Measurements from ENCODE around the gene OPRM1. TPM values are rescaled to one million over a fixed set of nuclear protein-coding genes. Genes with fewer than 3 reads are reported as not detected.
A peak's percentile ranks its signal among the peaks of the same experiment; 100 is the strongest.

Gene OPRM1
- total RNA-seq, 1 experiment from 2014 or later = not detected

DNA sequence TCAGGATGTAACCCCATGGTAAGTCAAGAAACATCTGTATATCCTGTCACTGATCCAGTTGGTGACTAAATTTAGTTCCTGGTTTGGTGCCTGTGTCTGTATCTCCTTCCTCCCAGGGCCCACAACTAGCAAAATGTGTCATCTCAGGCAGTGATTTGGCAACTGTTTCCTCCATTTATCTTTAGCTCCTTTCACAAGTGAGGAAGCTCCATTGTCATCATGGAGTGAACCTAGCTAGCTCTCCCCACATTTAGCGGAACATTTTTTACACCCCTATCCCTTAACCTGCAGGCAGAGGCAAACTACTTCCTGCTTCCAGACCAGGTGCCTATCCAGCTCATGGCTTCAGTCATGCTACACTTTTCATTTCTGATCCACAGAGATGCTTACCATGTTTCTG, 218.0 kb downstream of the OPRM1 start:
- H2BK12ac ChIP-seq (ENCODE audit: insufficient read length, low read depth, low read length) = no peak overlapping the region
- no peaks in the 10 kb centered on the region for H3K79me2 ChIP-seq (ENCODE audit: insufficient read depth, low read length)
- H4K91ac ChIP-seq (ENCODE audit: insufficient read length, low read depth, low read length) = no peak overlapping the region
- no peaks in the 10 kb centered on the region for H4K20me1 ChIP-seq (ENCODE audit: control insufficient read depth, insufficient read depth, insufficient read length)
- no peaks in the 10 kb centered on the region for H3K4me1 ChIP-seq (ENCODE audit: insufficient read depth, low read length)
- no peak for DNase-seq
- Mint-ChIP-seq H3K27ac (peak overlapping the region in 2 of 3 experiments; percentile 24 to 35; a peak in 2 of 7 replicates), H3K4me1 (no peaks in the 10 kb centered on the region), H3K27me3 (ENCODE audit: low read depth) (no peaks in the 10 kb centered on the region), H3K36me3 (ENCODE audit: insufficient read depth in 1 of 3, low read depth in 3 of 3) (peaks cover 0 to 6% (median 2%) of the 10 kb centered on the region in 3 experiments; a peak in 4 of 7 replicates), H3K4me3 (no peak overlapping the region), H3K9me3 (peaks cover 2 to 7% of the 10 kb centered on the region in 2 experiments; a peak in 3 of 5 replicates)
- H3K27me3 ChIP-seq (ENCODE audit: insufficient read depth, low read length) = no peaks in the 10 kb centered on the region
- H3K23me2 ChIP-seq (ENCODE audit: insufficient read length, low read depth, low read length, poor library complexity, severe bottlenecking) = no peaks in the 10 kb centered on the region
- H3K27ac ChIP-seq (ENCODE audit: insufficient read length, low read depth, low read length) = no peak overlapping the region
- H3K4ac ChIP-seq (ENCODE audit: low read depth, low read length) = no peak overlapping the region
- H2AK5ac ChIP-seq (ENCODE audit: insufficient read length, low read length) = no peak overlapping the region
- H3K79me1 ChIP-seq (ENCODE audit: insufficient read depth, low read depth, low read length, poor library complexity, severe bottlenecking) = no peaks in the 10 kb centered on the region
- no peak overlapping the region for H2BK120ac ChIP-seq (ENCODE audit: low read depth, low read length, poor library complexity, severe bottlenecking)
- H3K14ac ChIP-seq (ENCODE audit: insufficient read depth, low read length) = no peak overlapping the region
- H2BK5ac ChIP-seq (ENCODE audit: insufficient read length, low read length) = no peak overlapping the region
- TF ChIP-seq, protein P1, sequence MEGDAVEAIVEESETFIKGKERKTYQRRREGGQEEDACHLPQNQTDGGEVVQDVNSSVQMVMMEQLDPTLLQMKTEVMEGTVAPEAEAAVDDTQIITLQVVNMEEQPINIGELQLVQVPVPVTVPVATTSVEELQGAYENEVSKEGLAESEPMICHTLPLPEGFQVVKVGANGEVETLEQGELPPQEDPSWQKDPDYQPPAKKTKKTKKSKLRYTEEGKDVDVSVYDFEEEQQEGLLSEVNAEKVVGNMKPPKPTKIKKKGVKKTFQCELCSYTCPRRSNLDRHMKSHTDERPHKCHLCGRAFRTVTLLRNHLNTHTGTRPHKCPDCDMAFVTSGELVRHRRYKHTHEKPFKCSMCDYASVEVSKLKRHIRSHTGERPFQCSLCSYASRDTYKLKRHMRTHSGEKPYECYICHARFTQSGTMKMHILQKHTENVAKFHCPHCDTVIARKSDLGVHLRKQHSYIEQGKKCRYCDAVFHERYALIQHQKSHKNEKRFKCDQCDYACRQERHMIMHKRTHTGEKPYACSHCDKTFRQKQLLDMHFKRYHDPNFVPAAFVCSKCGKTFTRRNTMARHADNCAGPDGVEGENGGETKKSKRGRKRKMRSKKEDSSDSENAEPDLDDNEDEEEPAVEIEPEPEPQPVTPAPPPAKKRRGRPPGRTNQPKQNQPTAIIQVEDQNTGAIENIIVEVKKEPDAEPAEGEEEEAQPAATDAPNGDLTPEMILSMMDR (conservative IDR thresholded peaks at IDR 0.05) = no peak
- H2BK15ac ChIP-seq (ENCODE audit: low read depth, low read length) = no peak overlapping the region
- no peak overlapping the region for H3K9ac ChIP-seq (ENCODE audit: extremely low read depth, insufficient read length, low read length)
- no peak overlapping the region for H3K23ac ChIP-seq (ENCODE audit: insufficient read length, low read depth, low read length)
- WGBS (ENCODE audit: extremely low coverage, insufficient read length, low lambda C conversion rate) = no CpG with 5 or more reads among the region's 1 CpG
- H3K4me2 ChIP-seq (ENCODE audit: insufficient read depth, insufficient read length, low read length) = no peak overlapping the region
- no peak overlapping the region for H4K5ac ChIP-seq (ENCODE audit: insufficient read length, low read depth, low read length)
- no peak overlapping the region for H4K8ac ChIP-seq (replicated peaks; ENCODE audit: insufficient read length, low read depth, low read length)
- H3K9me3 ChIP-seq (ENCODE audit: control insufficient read depth, low read depth, low read length) = no peaks in the 10 kb centered on the region
- H3K56ac ChIP-seq (ENCODE audit: insufficient read length, low read depth, low read length) = no peak overlapping the region
- no peak overlapping the region for H2BK20ac ChIP-seq (ENCODE audit: low read depth, low read length, poor library complexity, severe bottlenecking)
- H3K18ac ChIP-seq (ENCODE audit: insufficient read length, low read depth, low read length) = no peak overlapping the region
- H2AFZ ChIP-seq (ENCODE audit: low read length) = no peak overlapping the region
- no peak overlapping the region for H3T11ph ChIP-seq (ENCODE audit: low read length)

Measured in H9 (cell line).